ENCODE results near the gene E2F2. TPM values are rescaled to one million over a fixed set of nuclear protein-coding genes. Genes with fewer than 3 reads are reported as not detected.
"Not testable (repeated sequence)": the region's sequence is repeated elsewhere in the genome, so short reads cannot be mapped to it uniquely, and the experiment has no call there.

E2F2 gene
- polyA plus RNA-seq, 1 of the 3 experiments (the other 2 are of a cell fraction), result 0.43 TPM

- Histone ChIP-seq H2AFZ (ENCODE audit: low read depth) (no peak overlapping the region), H3K27me3 (ENCODE audit: insufficient read depth) (no peaks in the 10 kb centered on the region), H3K9me3 (no peaks in the 10 kb centered on the region), H3K9ac (no peak overlapping the region), H4K20me1 (ENCODE audit: insufficient read depth) (no peaks in the 10 kb centered on the region), H3K4me2 (no peak overlapping the region), H3K79me2 (ENCODE audit: insufficient read depth) (no peaks in the 10 kb centered on the region), H3K4me1 (ENCODE audit: control insufficient read depth in 1 of 2, insufficient read depth in 2 of 2, low read depth in 1 of 2, low read length in 1 of 2) (no peaks in the 10 kb centered on the region), H3F3A (replicated peaks; ENCODE audit: insufficient read depth) (no peaks in the 10 kb centered on the region), H3K27ac (ENCODE audit: low read depth in 2 of 2, low read length in 1 of 2) (no peak overlapping the region), H3K4me3 (ENCODE audit: low read depth in 2 of 2, low read length in 1 of 2) (no peak overlapping the region; a peak in 1 of 4 replicates), H3K36me3 (replicated peaks in 1 of 2; ENCODE audit: control insufficient read depth in 1 of 2, insufficient read depth in 2 of 2, low read length in 1 of 2) (no peaks in the 10 kb centered on the region), H3K9me2 (no peaks in the 10 kb centered on the region)
- TF ChIP-seq FOXM1 (IDR thresholded peaks at IDR 0.05; ENCODE audit: low read depth) (no peak), NRF1 (IDR thresholded peaks at IDR 0.05; ENCODE audit: low read depth, low read length) (no peak), SIN3A (IDR thresholded peaks at IDR 0.05; ENCODE audit: borderline replicate concordance, low read depth, low read length) (no peak), GABPA (IDR thresholded peaks at IDR 0.05; ENCODE audit: low read depth) (no peak), REST (IDR thresholded peaks at IDR 0.05; ENCODE audit: low read depth, low read length) (no peak), ZBTB33 (IDR thresholded peaks at IDR 0.05; ENCODE audit: borderline replicate concordance, low read depth) (no peak), MEF2A (IDR thresholded peaks at IDR 0.05; ENCODE audit: borderline replicate concordance, low read depth) (no peak), USF2 (IDR thresholded peaks at IDR 0.05; ENCODE audit: borderline replicate concordance, low read depth, low read length) (no peak), PBX3 (IDR thresholded peaks at IDR 0.05) (no peak), SMC3 (IDR thresholded peaks at IDR 0.05; ENCODE audit: low read depth, low read length) (no peak), EP300 (IDR thresholded peaks at IDR 0.05; ENCODE audit: borderline replicate concordance in 1 of 2, low read depth in 1 of 2, low read length in 1 of 2) (no peak), FOXJ3 (CRISPR knock-in tag; IDR thresholded peaks at IDR 0.05) (no peak), RFX5 (IDR thresholded peaks at IDR 0.05; ENCODE audit: low read length) (no peak), TAF1 (IDR thresholded peaks at IDR 0.05; ENCODE audit: borderline replicate concordance, low read depth, low read length) (no peak), TEAD4 (IDR thresholded peaks at IDR 0.05; ENCODE audit: borderline replicate concordance, insufficient read depth) (no peak), CTCF (IDR thresholded peaks at IDR 0.05) (no peak)
- ChIA-PET POLR2A (interaction anchor here (0.6 to 2.1 kb wide), 5 partner anchors 11 to 195 kb away, joined by 3 to 18 read pairs (median 8); partner anchors contain the start of genes E2F2 and RPL11), CTCF (interaction anchor here (0.6 to 12.2 kb wide), 53 partner anchors 8 to 789 kb away, joined by 3 to 503 read pairs (median 4); partner anchors contain the start of genes ASAP3, E2F2, ID3 and RPL11)
- no peak for DNase-seq
- 55% methylated on average over 7 of the region's 7 CpGs for WGBS (ENCODE audit: low lambda C conversion rate)
These were observed 34.4 kb downstream of the E2F2 start for GRCh38 chr1:23496490-23497181.

- H2AFZ ChIP-seq (ENCODE audit: low read depth); H3K36me3 ChIP-seq (replicated peaks in 1 of 2; ENCODE audit: control insufficient read depth in 1 of 2, insufficient read depth in 2 of 2, low read length in 1 of 2); H3K9me2 ChIP-seq; DNase-seq; H3K4me2 ChIP-seq; H3K27ac ChIP-seq (ENCODE audit: low read depth in 2 of 2, low read length in 1 of 2); H3K4me3 ChIP-seq (ENCODE audit: low read depth in 2 of 2, low read length in 1 of 2); H3K27me3 ChIP-seq (ENCODE audit: insufficient read depth); H3K9me3 ChIP-seq; H3F3A ChIP-seq (replicated peaks; ENCODE audit: insufficient read depth); H3K4me1 ChIP-seq (ENCODE audit: control insufficient read depth in 1 of 2, insufficient read depth in 2 of 2, low read depth in 1 of 2, low read length in 1 of 2); H3K9ac ChIP-seq; POLR2A ChIA-PET; H3K79me2 ChIP-seq (ENCODE audit: insufficient read depth); H4K20me1 ChIP-seq (ENCODE audit: insufficient read depth): not testable (repeated sequence)
- 82% methylated on average over 4 of the region's 6 CpGs for WGBS (ENCODE audit: low lambda C conversion rate)
- CTCF ChIA-PET, result interaction anchor here (0.7 to 12.2 kb wide), 6 partner anchors 8 to 163 kb away, joined by 3 to 503 read pairs (median 6); partner anchors contain the start of gene E2F2
These were observed 36.2 kb downstream of the E2F2 start for GRCh38 chr1:23494836-23495235.

Measured in SK-N-SH (cell line).